DND-41 (cell line): ENCODE data around the gene SLC10A1.

Experiments
- ATAC-seq: fragments of 200-7000 bp; cut with Tn5 transposase; 3 replicates; pipeline ENCODE4 v1.9.1; 2021; ENCODE audit warnings: low read depth; ENCODE audit not compliant: insufficient read depth
- DNase-seq: peaks from one replicate; pipeline ENCODE4 v3.0.0-alpha.2; 2020
- H2AFZ ChIP-seq: 2 replicates; pipeline ENCODE4 v1.6.0; 2012; ENCODE audit warnings: low read depth, low read length
- H3K27ac ChIP-seq: 2 replicates; pipeline ENCODE4 v1.5.1; 2012; ENCODE audit warnings: low read length, inconsistent platforms
- H3K27me3 ChIP-seq: fragments of 200-600 bp; sonication (generic); 2 replicates; pipeline ENCODE4 v1.6.0; 2012; ENCODE audit warnings: low read length, mild to moderate bottlenecking, inconsistent platforms; ENCODE audit not compliant: insufficient read depth, poor library complexity
- H3K36me3 ChIP-seq: 2 replicates; pipeline ENCODE4 v1.5.1; 2012; ENCODE audit warnings: low read length, inconsistent platforms; ENCODE audit not compliant: insufficient read depth
- H3K4me1 ChIP-seq: 2 replicates; pipeline ENCODE4 v1.5.1; 2012; ENCODE audit warnings: mild to moderate bottlenecking, low read length; ENCODE audit not compliant: insufficient read depth
- H3K4me2 ChIP-seq: 2 replicates; pipeline ENCODE4 v1.6.0; 2012; ENCODE audit warnings: mild to moderate bottlenecking, moderate library complexity, low read length, inconsistent platforms; ENCODE audit not compliant: insufficient read depth
- H3K4me3 ChIP-seq, 2 experiments: fragments of 200-600 bp in 1 of 2; shearing (Covaris generic) in 1 of 2; 2 replicates each; pipeline ENCODE4 v1.5.1; 2012 to 2016; ENCODE audit warnings: inconsistent platforms in 2 of 2, low read length in 2 of 2, mild to moderate bottlenecking in 2 of 2, low read depth in 1 of 2, moderate library complexity in 1 of 2
- H3K79me2 ChIP-seq: 2 replicates; pipeline ENCODE4 v1.6.0; 2012; ENCODE audit warnings: low read length, inconsistent platforms; ENCODE audit not compliant: insufficient read depth
- H3K9ac ChIP-seq: 2 replicates; pipeline ENCODE4 v1.6.0; 2012; ENCODE audit warnings: low read depth, mild to moderate bottlenecking, inconsistent platforms, low read length, moderate library complexity
- H3K9me3 ChIP-seq: 2 replicates; pipeline ENCODE4 v1.5.1; 2012; ENCODE audit warnings: low read length, moderate library complexity, mild to moderate bottlenecking, inconsistent platforms; ENCODE audit not compliant: insufficient read depth, severe bottlenecking
- H4K20me1 ChIP-seq: 2 replicates; pipeline ENCODE4 v1.6.0; 2012; ENCODE audit warnings: low read length; ENCODE audit not compliant: insufficient read depth
- CTCF ChIP-seq: IDR thresholded peaks from 2 replicates; pipeline ENCODE4 v1.5.1; 2012; ENCODE audit warnings: borderline replicate concordance, low read length, moderate library complexity, mild to moderate bottlenecking; ENCODE audit not compliant: poor library complexity, severe bottlenecking; ENCODE audit errors: extremely low read depth
- EZH2 ChIP-seq: IDR thresholded peaks from 3 replicates; pipeline ENCODE4 v1.6.1; 2012; ENCODE audit warnings: borderline replicate concordance, low read depth, mild to moderate bottlenecking, moderate library complexity, low read length, inconsistent platforms; ENCODE audit not compliant: severe bottlenecking

Gene SLC10A1

GRCh38 chr14:69844171-69844570, 47.1 kb upstream of the SLC10A1 start:
- DNase-seq (no peak), ATAC-seq (no peak)
- no peaks in the 10 kb centered on the region for H4K20me1 ChIP-seq
- H3K36me3 ChIP-seq, result no peaks in the 10 kb centered on the region
- TF ChIP-seq EZH2 (no peak), CTCF (no peak)
- H3K4me1 ChIP-seq, result no peaks in the 10 kb centered on the region
- no peak overlapping the region for H3K4me2 ChIP-seq
- no peaks in the 10 kb centered on the region for H3K9me3 ChIP-seq
- no peaks in the 10 kb centered on the region for H3K79me2 ChIP-seq
- H3K27ac ChIP-seq, result no peak overlapping the region
- H3K27me3 ChIP-seq, result peaks cover 37% of the 10 kb centered on the region
- no peak overlapping the region for H3K4me3 ChIP-seq
- H2AFZ ChIP-seq, result no peak overlapping the region
- H3K9ac ChIP-seq, result no peak overlapping the region

GRCh38 chr14:69842686-69843420, 45.8 kb upstream of the SLC10A1 start:
- Histone ChIP-seq H3K9ac (no peak overlapping the region), H4K20me1 (no peaks in the 10 kb centered on the region), H3K79me2 (no peaks in the 10 kb centered on the region), H3K4me2 (no peak overlapping the region), H3K4me1 (no peaks in the 10 kb centered on the region), H3K4me3 (no peak overlapping the region), H3K27me3 (peaks cover 37% of the 10 kb centered on the region), H3K9me3 (no peaks in the 10 kb centered on the region), H3K36me3 (no peaks in the 10 kb centered on the region), H2AFZ (no peak overlapping the region), H3K27ac (no peak overlapping the region)
- DNase-seq (no peak), ATAC-seq (no peak)
- no peak for TF ChIP-seq EZH2
- no peak for TF ChIP-seq CTCF

- H2AFZ ChIP-seq, result no peak overlapping the region
- no peak overlapping the region for H3K27ac ChIP-seq
- no peak for TF ChIP-seq CTCF
- TF ChIP-seq EZH2, result no peak
- DNase-seq (no peak), ATAC-seq (no peak)
- no peaks in the 10 kb centered on the region for H3K4me1 ChIP-seq
- H3K9me3 ChIP-seq, result no peaks in the 10 kb centered on the region
- no peaks in the 10 kb centered on the region for H3K36me3 ChIP-seq
- H3K27me3 ChIP-seq, result peaks cover 34% of the 10 kb centered on the region
- H3K4me2 ChIP-seq, result no peak overlapping the region
- no peak overlapping the region for H3K4me3 ChIP-seq
- H3K9ac ChIP-seq, result no peak overlapping the region
- no peaks in the 10 kb centered on the region for H4K20me1 ChIP-seq
- no peaks in the 10 kb centered on the region for H3K79me2 ChIP-seq
Observed at GRCh38 chr14:69841656-69842055, 44.6 kb upstream of the SLC10A1 start.

GRCh38 chr14:69839661-69840060, 42.6 kb upstream of the SLC10A1 start:
- no peak overlapping the region for H3K27ac ChIP-seq
- H2AFZ ChIP-seq, result no peak overlapping the region
- H3K4me2 ChIP-seq, result no peak overlapping the region
- H3K79me2 ChIP-seq, result no peaks in the 10 kb centered on the region
- DNase-seq (no peak), ATAC-seq (no peak)
- no peaks in the 10 kb centered on the region for H3K4me1 ChIP-seq
- no peaks in the 10 kb centered on the region for H3K9me3 ChIP-seq
- no peak overlapping the region for H3K9ac ChIP-seq
- no peaks in the 10 kb centered on the region for H3K36me3 ChIP-seq
- no peaks in the 10 kb centered on the region for H4K20me1 ChIP-seq
- TF ChIP-seq EZH2 (no peak), CTCF (no peak)
- H3K27me3 ChIP-seq, result peaks cover 34% of the 10 kb centered on the region
- no peak overlapping the region for H3K4me3 ChIP-seq
